Esophagus muscularis mucosa (tissue), 4 donors: Measurements from ENCODE around the gene DOCK3. TPM values are rescaled to one million over a fixed set of nuclear protein-coding genes. Genes with fewer than 3 reads are reported as not detected.

Source experiments
- DNase-seq: peaks from one replicate; pipeline ENCODE4 v3.0.0-alpha.2; 2017; ENCODE audit errors: extremely low spot score
- H3K27ac ChIP-seq, 4 donors: fragments of 200-600 bp; sonication (generic); replicated peaks in 1 of 4; 1 replicate in 3 of 4; 2 replicates in 1 of 4; pipeline ENCODE4 v1.5.1; 2016 to 2019; ENCODE audit warnings: mild to moderate bottlenecking in 1 of 4
- H3K27me3 ChIP-seq, 4 donors: fragments of 200-600 bp; sonication (generic); one replicate each; pipeline versions ENCODE4 v1.5.1 to v1.6.0; 2016 to 2019
- H3K36me3 ChIP-seq, 4 donors: fragments of 200-600 bp; sonication (generic); one replicate each; pipeline ENCODE4 v1.5.1; 2016 to 2019
- H3K4me1 ChIP-seq, 4 donors: fragments of 200-600 bp; sonication (generic); one replicate each; pipeline ENCODE4 v1.5.1; 2016 to 2019
- H3K4me3 ChIP-seq, 4 donors: fragments of 200-600 bp; sonication (generic); 1 replicate in 2 of 4; 2 replicates in 2 of 4; pipeline ENCODE4 v1.5.1; 2016 to 2019; ENCODE audit warnings: mild to moderate bottlenecking in 4 of 4, moderate library complexity in 1 of 4
- H3K9me3 ChIP-seq, 4 donors: fragments of 200-600 bp; sonication (generic); 1 replicate in 3 of 4; 2 replicates in 1 of 4; pipeline ENCODE4 v1.5.1; 2016 to 2019
- CTCF ChIP-seq, 3 experiments: fragments of 200-600 bp in 2 of 3; fragments of 450-650 bp in 1 of 3; sonication (generic) in 2 of 3; IDR thresholded peaks; one replicate each; pipeline ENCODE4 v1.5.1; 2017 to 2019; ENCODE audit warnings: antibody characterized with exemption in 3 of 3, mild to moderate bottlenecking in 2 of 3, moderate library complexity in 1 of 3
- EP300 ChIP-seq: sonication (generic); formaldehyde crosslinking; IDR thresholded peaks from one replicate; pipeline ENCODE4 v1.6.1; 2017; ENCODE audit warnings: antibody characterized with exemption
- POLR2A ChIP-seq: fragments of 450-650 bp; IDR thresholded peaks from one replicate; pipeline ENCODE4 v1.6.1; 2017; ENCODE audit warnings: antibody characterized with exemption, moderate library complexity, mild to moderate bottlenecking, low read depth
- POLR2AphosphoS5 ChIP-seq, 2 donors: sonication (generic); formaldehyde crosslinking; IDR thresholded peaks; one replicate each; pipeline ENCODE4 v1.6.1; 2017; ENCODE audit warnings: antibody characterized with exemption in 2 of 2
- WGBS: methylation state at CpG from one replicate; pipeline ENCODE4 v1.1.5; 2018; 5-methylcytosine and 5-hydroxymethylcytosine counted together
- intact Hi-C: fragments of 100-400 bp; cut with DNase I; formaldehyde crosslinking; loops from one replicate; pipeline ENCODE4 v1.15.1; 2023
- total RNA-seq, 4 donors: library from RNA; depleted of rRNA; stranded (reverse); fragments of >200 nt; gene quantifications; one replicate each; pipeline versions ENCODE4 v1.1.0 to v1.2.1, GENCODE V29; 2016

DOCK3 gene
- total RNA-seq, 4 donors from 2014 or later: 5.4 to 10.6 (median 7.2) TPM

GRCh38 chr3:51343918-51344687, 669.4 kb downstream of the DOCK3 start:
- no peak for TF ChIP-seq EP300
- TF ChIP-seq POLR2AphosphoS5 (IDR thresholded peaks at IDR 0.05): no peak
- no peak for TF ChIP-seq CTCF (IDR thresholded peaks at IDR 0.05)
- no peak for DNase-seq
- no peak overlapping the region for H3K27ac ChIP-seq
- H3K4me3 ChIP-seq: no peak overlapping the region
- H3K4me1 ChIP-seq: peaks cover 18 to 22% (median 21%) of the 10 kb centered on the region in 4 donors
- no peaks in the 10 kb centered on the region for H3K27me3 ChIP-seq
- peaks cover 0 to 3% (median 0%) of the 10 kb centered on the region in 4 donors for H3K36me3 ChIP-seq
- 58% methylated on average over 4 of the region's 7 CpGs for WGBS
- no peaks in the 10 kb centered on the region for H3K9me3 ChIP-seq
- intact Hi-C loops: no loop called here

- Histone ChIP-seq H3K4me3 (no peak overlapping the region), H3K36me3 (peaks cover 0 to 17% (median 4%) of the 10 kb centered on the region in 4 donors), H3K27ac (no peak overlapping the region), H3K27me3 (no peaks in the 10 kb centered on the region), H3K9me3 (no peaks in the 10 kb centered on the region), H3K4me1 (no peaks in the 10 kb centered on the region)
- TF ChIP-seq EP300 (no peak), POLR2AphosphoS5 (IDR thresholded peaks at IDR 0.05) (no peak), POLR2A (no peak), CTCF (IDR thresholded peaks at IDR 0.05) (no peak)
- intact Hi-C loops: no loop called here
- whole genome bisulfite sequencing: 100% methylated on average over 1 of the region's 1 CpG
- no peak for DNase-seq
These were observed 676.0 kb downstream of the DOCK3 start for GRCh38 chr3:51350751-51351150.

GRCh38 chr3:51353131-51353530, 678.4 kb downstream of the DOCK3 start:
- Histone ChIP-seq H3K4me3 (no peak overlapping the region), H3K9me3 (no peaks in the 10 kb centered on the region), H3K4me1 (no peaks in the 10 kb centered on the region), H3K27me3 (no peaks in the 10 kb centered on the region), H3K36me3 (peaks cover 0 to 41% (median 7%) of the 10 kb centered on the region in 4 donors), H3K27ac (no peak overlapping the region)
- no peak for DNase-seq
- intact Hi-C loops: no loop called here
- 89% methylated on average over 4 of the region's 4 CpGs for WGBS
- TF ChIP-seq CTCF (IDR thresholded peaks at IDR 0.05) (no peak), POLR2AphosphoS5 (IDR thresholded peaks at IDR 0.05) (no peak), POLR2A (no peak), EP300 (no peak)

- H3K36me3 ChIP-seq: peaks cover 0 to 46% (median 7%) of the 10 kb centered on the region in 4 donors
- 70% methylated on average over 1 of the region's 1 CpG for WGBS
- no peak for DNase-seq
- intact Hi-C loops: no loop called here
- H3K27ac ChIP-seq: no peak overlapping the region
- no peaks in the 10 kb centered on the region for H3K9me3 ChIP-seq
- TF ChIP-seq POLR2AphosphoS5 (IDR thresholded peaks at IDR 0.05) (no peak), EP300 (no peak), CTCF (IDR thresholded peaks at IDR 0.05) (no peak), POLR2A (no peak)
- H3K4me3 ChIP-seq: no peak overlapping the region
- H3K27me3 ChIP-seq: no peaks in the 10 kb centered on the region
- H3K4me1 ChIP-seq: no peaks in the 10 kb centered on the region
These were observed 679.0 kb downstream of the DOCK3 start for GRCh38 chr3:51353691-51354090.
